Coronary artery (tissue), 2 donors: ENCODE results near the gene LPAR3.
A peak's percentile ranks its signal among the peaks of the same experiment; 100 is the strongest.

Experiments used
- DNase-seq: peaks from one replicate; pipeline ENCODE4 v3.0.0-alpha.2; 2017; ENCODE audit warnings: low spot score
- H3K27ac ChIP-seq, 2 donors: fragments of 200-600 bp; sonication (generic); one replicate each; pipeline ENCODE4 v1.5.1; 2016 to 2019
- H3K4me3 ChIP-seq: fragments of 200-600 bp; sonication (generic); 2 replicates; pipeline ENCODE4 v1.5.1; 2016; ENCODE audit warnings: mild to moderate bottlenecking, moderate library complexity
- CTCF ChIP-seq: fragments of 200-600 bp; sonication (generic); IDR thresholded peaks from one replicate; pipeline ENCODE4 v1.5.1; 2019; ENCODE audit warnings: antibody characterized with exemption

The LPAR3 gene

GRCh38 chr1:84775535-84775920 is 117.5 kb downstream of the LPAR3 start:
- no peak for TF ChIP-seq CTCF
- Histone ChIP-seq H3K27ac (no peak overlapping the region), H3K4me3 (no peak overlapping the region)
- DNase-seq = no peak

- no peak for DNase-seq
- H3K27ac ChIP-seq = no peak overlapping the region
- no peak for TF ChIP-seq CTCF
- no peak overlapping the region for H3K4me3 ChIP-seq
Observed at GRCh38 chr1:84774669-84775534, 118.1 kb downstream of the LPAR3 start.

- no peak overlapping the region for H3K27ac ChIP-seq
- no peak for TF ChIP-seq CTCF
- no peak overlapping the region for H3K4me3 ChIP-seq
- no peak for DNase-seq
Observed at GRCh38 chr1:84773933-84774497, 119.0 kb downstream of the LPAR3 start.

DNA sequence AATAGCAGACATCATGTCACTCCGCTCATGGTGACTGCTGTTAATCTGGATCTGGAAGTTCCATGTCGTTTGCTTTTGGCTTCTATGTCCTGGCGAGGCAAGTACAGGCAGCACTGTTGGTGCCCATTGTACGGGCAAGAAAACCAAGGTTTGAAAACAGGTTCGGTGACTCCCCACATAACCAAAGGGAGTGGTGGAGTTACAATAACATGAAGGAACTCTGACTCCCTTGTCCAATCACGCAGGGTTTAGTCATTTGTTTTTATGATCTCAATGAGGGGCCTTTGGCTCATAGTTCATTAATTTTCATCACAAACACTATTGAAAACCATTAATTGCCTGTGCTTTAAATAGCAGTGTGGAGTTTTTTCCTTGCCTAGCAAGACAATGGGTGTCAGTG is 119.8 kb downstream of the LPAR3 start:
- Histone ChIP-seq H3K27ac (no peak overlapping the region), H3K4me3 (no peak overlapping the region)
- no peak for DNase-seq
- TF ChIP-seq CTCF = no peak

- no peak for DNase-seq
- H3K4me3 ChIP-seq = no peak overlapping the region
- TF ChIP-seq CTCF = peak; percentile 96
- H3K27ac ChIP-seq = no peak overlapping the region
Observed at GRCh38 chr1:84772428-84772943, 120.5 kb downstream of the LPAR3 start.

GRCh38 chr1:84771895-84772294 is 121.1 kb downstream of the LPAR3 start:
- H3K27ac ChIP-seq = no peak overlapping the region
- no peak overlapping the region for H3K4me3 ChIP-seq
- DNase-seq = no peak
- no peak for TF ChIP-seq CTCF

DNA sequence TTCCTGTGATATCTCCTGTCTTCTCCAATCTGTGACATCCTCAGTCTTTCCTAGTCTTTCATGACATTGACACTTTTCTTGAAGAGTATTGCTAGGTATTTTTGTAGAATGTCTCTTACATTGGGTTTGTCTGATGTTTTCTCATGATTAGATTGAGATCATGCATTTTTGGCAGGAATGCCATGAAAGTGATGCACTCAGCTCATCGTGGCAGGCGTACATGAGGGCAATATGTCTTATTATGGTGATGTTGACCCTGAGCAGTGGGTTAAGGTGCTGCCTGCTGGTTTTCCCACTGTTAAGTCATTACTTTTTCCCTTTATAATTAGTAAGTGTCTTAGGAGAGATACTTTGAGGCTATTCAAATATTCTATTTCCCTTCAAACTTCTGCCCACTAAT is 122.5 kb downstream of the LPAR3 start:
- Histone ChIP-seq H3K4me3 (no peak overlapping the region), H3K27ac (no peak overlapping the region)
- no peak for TF ChIP-seq CTCF
- DNase-seq = no peak
